Measurements from ENCODE around the gene ITPR3.

- TF ChIP-seq CTCF (optimal IDR thresholded peaks at IDR 0.05 in 1 of 3, IDR thresholded peaks at IDR 0.05 in 1 of 3, conservative IDR thresholded peaks at IDR 0.05 in 1 of 3; ENCODE audit: extremely low read depth in 1 of 3, insufficient read depth in 2 of 3, low read length in 3 of 3) (no peak), EZH2 (IDR thresholded peaks at IDR 0.05; ENCODE audit: low read length) (no peak)
These were observed 8.9 kb downstream of the ITPR3 start for GRCh38 chr6:33630014-33630413.

Measured in keratinocyte (primary cell).